WTC11 (cell line): Measurements from ENCODE around the gene ARHGEF17. TPM values are rescaled to one million over a fixed set of nuclear protein-coding genes. Genes with fewer than 3 reads are reported as not detected.

Experiments
- ATAC-seq: fragments of 200-7000 bp; cut with Tn5 transposase; 2 replicates; pipeline ENCODE4 v1.10.0; 2021; ENCODE audit warnings: mild to moderate bottlenecking, moderate library complexity
- CTCF ChIA-PET: fragments of 300-600 bp; sonication (Branson Sonifier 250); formaldehyde crosslinking; loops from one replicate; lab custom pipeline; 2021; ENCODE audit warnings: antibody characterized with exemption; lab: Charles Lee
- POLR2A ChIA-PET: fragments of 350-600 bp; sonication (Branson Sonifier 250); formaldehyde crosslinking; loops from one replicate; lab custom pipeline; 2021; ENCODE audit warnings: antibody characterized with exemption; lab: Charles Lee
- DNase-seq: peaks from one replicate; pipeline ENCODE4 v3.0.0; 2021; ENCODE audit warnings: low spot score
- H3K27ac Mint-ChIP-seq: 2 replicates; pipeline ENCODE4 v1.8.0; 2021; ENCODE audit warnings: mixed read lengths
- H3K27me3 Mint-ChIP-seq: 2 replicates; pipeline ENCODE4 v1.8.0; 2021; ENCODE audit warnings: low read depth, mild to moderate bottlenecking, moderate library complexity, mixed read lengths
- H3K36me3 Mint-ChIP-seq: 2 replicates; pipeline ENCODE4 v1.8.0; 2021; ENCODE audit warnings: mixed read lengths
- H3K4me1 Mint-ChIP-seq: 2 replicates; pipeline ENCODE4 v1.8.0; 2022; ENCODE audit warnings: mixed read lengths
- H3K4me3 Mint-ChIP-seq: 2 replicates; pipeline ENCODE4 v1.8.0; 2021; ENCODE audit warnings: mild to moderate bottlenecking, moderate library complexity, mixed read lengths
- H3K9me3 Mint-ChIP-seq: 2 replicates; pipeline ENCODE4 v1.8.0; 2021; ENCODE audit warnings: mixed read lengths
- CBFB ChIP-seq: sonication (generic); formaldehyde crosslinking; IDR thresholded peaks from 2 replicates; pipeline ENCODE4 v1.8.1; 2022; ENCODE audit warnings: mild to moderate bottlenecking, low read depth, missing genetic modification reagents
- CREM ChIP-seq: sonication (generic); formaldehyde crosslinking; IDR thresholded peaks from 2 replicates; pipeline ENCODE4 v1.8.1; 2022; ENCODE audit warnings: mild to moderate bottlenecking, missing genetic modification reagents, moderate library complexity
- E2F1 ChIP-seq: sonication (generic); formaldehyde crosslinking; IDR thresholded peaks from 2 replicates; pipeline ENCODE4 v1.8.0; 2022; ENCODE audit warnings: mild to moderate bottlenecking, missing genetic modification reagents
- ELF4 ChIP-seq: sonication (generic); formaldehyde crosslinking; IDR thresholded peaks from 2 replicates; pipeline ENCODE4 v1.8.1; 2022; ENCODE audit warnings: low read depth, mild to moderate bottlenecking, moderate library complexity, missing genetic modification reagents
- EMX1 ChIP-seq: fragments of 250-450 bp; sonication (Bioruptor Pico); IDR thresholded peaks from 2 replicates; pipeline ENCODE4 v1.8.0; 2021; ENCODE audit warnings: mild to moderate bottlenecking
- ETV6 ChIP-seq: sonication (generic); formaldehyde crosslinking; IDR thresholded peaks from 2 replicates; pipeline ENCODE4 v1.8.1; 2022; ENCODE audit warnings: mild to moderate bottlenecking, missing genetic modification reagents
- FOXP1 ChIP-seq: sonication (generic); formaldehyde crosslinking; IDR thresholded peaks from 2 replicates; pipeline ENCODE4 v1.8.0; 2022; ENCODE audit warnings: missing genetic modification reagents, mild to moderate bottlenecking, moderate library complexity, borderline replicate concordance
- GABPB1 ChIP-seq: sonication (generic); formaldehyde crosslinking; IDR thresholded peaks from 2 replicates; pipeline ENCODE4 v1.8.1; 2023; ENCODE audit warnings: mild to moderate bottlenecking, missing genetic modification reagents
- GTF2I ChIP-seq: fragments of 250-450 bp; sonication (Bioruptor Pico); conservative IDR thresholded peaks from 2 replicates; pipeline ENCODE4 v1.4.0; 2021; ENCODE audit warnings: mild to moderate bottlenecking
- JUN ChIP-seq: sonication (generic); formaldehyde crosslinking; IDR thresholded peaks from 2 replicates; pipeline ENCODE4 v1.8.0; 2023; ENCODE audit warnings: mild to moderate bottlenecking, missing genetic modification reagents
- PRRX2 ChIP-seq: fragments of 250-450 bp; sonication (Bioruptor Pico); IDR thresholded peaks from 2 replicates; pipeline ENCODE4 v1.8.0; 2021; ENCODE audit warnings: mild to moderate bottlenecking
- SOX15 ChIP-seq: fragments of 250-450 bp; sonication (Bioruptor Pico); IDR thresholded peaks from 2 replicates; pipeline ENCODE4 v1.9.0; 2021; ENCODE audit warnings: mild to moderate bottlenecking
- SP1 ChIP-seq: sonication (generic); formaldehyde crosslinking; conservative IDR thresholded peaks from 2 replicates; pipeline ENCODE4 v1.8.1; 2022; ENCODE audit warnings: missing genetic modification reagents
- ZNF317 ChIP-seq: sonication (generic); formaldehyde crosslinking; IDR thresholded peaks from 2 replicates; pipeline ENCODE4 v1.8.1; 2023; ENCODE audit warnings: low read depth, mild to moderate bottlenecking, moderate library complexity, missing genetic modification reagents, borderline replicate concordance
- total RNA-seq: library from RNA; stranded (reverse); gene quantifications from 3 replicates; pipeline ENCODE4 v1.2.3, GENCODE V29; 2021
- TF ChIP-seq, protein P1 (sequence below): sonication (generic); formaldehyde crosslinking; IDR thresholded peaks from 2 replicates; pipeline ENCODE4 v1.8.1; 2022; ENCODE audit warnings: low read depth, mild to moderate bottlenecking, moderate library complexity, missing genetic modification reagents, borderline replicate concordance
- TF ChIP-seq, protein P2 (sequence below): sonication (generic); formaldehyde crosslinking; conservative IDR thresholded peaks from 2 replicates; pipeline ENCODE4 v1.8.1; 2022; ENCODE audit warnings: mild to moderate bottlenecking, missing genetic modification reagents
- TF ChIP-seq, protein P3 (sequence below): fragments of 200-600 bp; IDR thresholded peaks from 2 replicates; pipeline ENCODE4 v1.8.0; 2022; ENCODE audit warnings: antibody characterized with exemption
- TF ChIP-seq, protein P4 (sequence below): sonication (generic); formaldehyde crosslinking; IDR thresholded peaks from 2 replicates; pipeline ENCODE4 v1.8.1; 2023; ENCODE audit warnings: mild to moderate bottlenecking, missing genetic modification reagents, moderate library complexity
- TF ChIP-seq, protein P5 (sequence below): fragments of 250-450 bp; sonication (Bioruptor Pico); IDR thresholded peaks from 2 replicates; pipeline ENCODE4 v1.9.0; 2021; ENCODE audit warnings: mild to moderate bottlenecking, borderline replicate concordance

Gene ARHGEF17
- total RNA-seq, 1 experiment from 2014 or later: 18.2 TPM

DNA sequence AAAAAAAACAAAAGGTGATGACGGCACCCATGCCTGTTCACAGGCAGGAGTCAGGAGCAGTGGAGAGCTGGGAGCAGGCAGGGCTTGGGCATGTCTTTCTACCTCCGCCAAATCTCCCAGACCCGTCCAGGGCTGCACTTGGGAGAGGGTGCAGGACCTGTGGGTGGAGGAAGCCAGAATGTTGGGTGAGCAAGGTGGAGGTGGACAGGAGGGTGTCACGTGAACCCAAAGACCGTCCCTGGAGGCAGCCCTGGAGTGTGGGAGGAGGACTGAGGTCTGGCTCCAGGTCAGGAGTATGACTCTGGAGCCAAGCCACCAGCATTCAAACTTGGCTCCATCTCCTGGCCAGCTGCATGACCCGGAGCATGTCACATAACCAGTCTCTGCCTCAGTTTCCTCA, 41.6 kb downstream of the ARHGEF17 start:
- TF ChIP-seq SOX15 (CRISPR knock-in tag) (no peak), CREM (no peak), ZNF317 (CRISPR knock-in tag) (no peak)
- TF ChIP-seq, protein P1, sequence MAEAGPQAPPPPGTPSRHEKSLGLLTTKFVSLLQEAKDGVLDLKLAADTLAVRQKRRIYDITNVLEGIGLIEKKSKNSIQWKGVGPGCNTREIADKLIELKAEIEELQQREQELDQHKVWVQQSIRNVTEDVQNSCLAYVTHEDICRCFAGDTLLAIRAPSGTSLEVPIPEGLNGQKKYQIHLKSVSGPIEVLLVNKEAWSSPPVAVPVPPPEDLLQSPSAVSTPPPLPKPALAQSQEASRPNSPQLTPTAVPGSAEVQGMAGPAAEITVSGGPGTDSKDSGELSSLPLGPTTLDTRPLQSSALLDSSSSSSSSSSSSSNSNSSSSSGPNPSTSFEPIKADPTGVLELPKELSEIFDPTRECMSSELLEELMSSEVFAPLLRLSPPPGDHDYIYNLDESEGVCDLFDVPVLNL (CRISPR knock-in tag): no peak
- ChIA-PET POLR2A (no interaction called here), CTCF (interaction anchor here (1.0 to 5.0 kb wide), 11 partner anchors 11 to 312 kb away, joined by 3 to 127 read pairs (median 21); partner anchors contain the start of gene ARHGEF17)
- H3K4me1 Mint-ChIP-seq: peaks cover 2% of the 10 kb centered on the region; the same call in 1 of the 2 replicates
- no peaks in the 10 kb centered on the region; the same call in 1 of the 2 replicates for H3K27me3 Mint-ChIP-seq
- DNase-seq: no peak
- ATAC-seq: no peak
- no peak overlapping the region for H3K4me3 Mint-ChIP-seq
- no peak overlapping the region for H3K27ac Mint-ChIP-seq
- no peaks in the 10 kb centered on the region for H3K9me3 Mint-ChIP-seq
- no peaks in the 10 kb centered on the region for H3K36me3 Mint-ChIP-seq

GRCh38 chr11:73350908-73351636, 43.0 kb downstream of the ARHGEF17 start:
- DNase-seq: peak; percentile 50
- Mint-ChIP-seq H3K4me1 (peaks cover 2% of the 10 kb centered on the region; the same call in 1 of the 2 replicates), H3K9me3 (no peaks in the 10 kb centered on the region)
- POLR2A ChIA-PET: interaction anchor here (0.5 to 1.1 kb wide), 4 partner anchors 10 to 200 kb away, joined by 3 read pairs; no protein-coding TSS in a partner anchor
- CTCF ChIA-PET: interaction anchor here (0.5 to 5.0 kb wide), 82 partner anchors 9 to 880 kb away, joined by 3 to 127 read pairs (median 5); partner anchors contain the start of genes ARHGEF17, P2RY6 and RELT
- TF ChIP-seq, protein P2, sequence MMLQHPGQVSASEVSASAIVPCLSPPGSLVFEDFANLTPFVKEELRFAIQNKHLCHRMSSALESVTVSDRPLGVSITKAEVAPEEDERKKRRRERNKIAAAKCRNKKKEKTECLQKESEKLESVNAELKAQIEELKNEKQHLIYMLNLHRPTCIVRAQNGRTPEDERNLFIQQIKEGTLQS (CRISPR knock-in tag): no peak
- TF ChIP-seq PRRX2 (CRISPR knock-in tag): no peak
- no peak for TF ChIP-seq ELF4 (CRISPR knock-in tag)
- TF ChIP-seq, protein P3, sequence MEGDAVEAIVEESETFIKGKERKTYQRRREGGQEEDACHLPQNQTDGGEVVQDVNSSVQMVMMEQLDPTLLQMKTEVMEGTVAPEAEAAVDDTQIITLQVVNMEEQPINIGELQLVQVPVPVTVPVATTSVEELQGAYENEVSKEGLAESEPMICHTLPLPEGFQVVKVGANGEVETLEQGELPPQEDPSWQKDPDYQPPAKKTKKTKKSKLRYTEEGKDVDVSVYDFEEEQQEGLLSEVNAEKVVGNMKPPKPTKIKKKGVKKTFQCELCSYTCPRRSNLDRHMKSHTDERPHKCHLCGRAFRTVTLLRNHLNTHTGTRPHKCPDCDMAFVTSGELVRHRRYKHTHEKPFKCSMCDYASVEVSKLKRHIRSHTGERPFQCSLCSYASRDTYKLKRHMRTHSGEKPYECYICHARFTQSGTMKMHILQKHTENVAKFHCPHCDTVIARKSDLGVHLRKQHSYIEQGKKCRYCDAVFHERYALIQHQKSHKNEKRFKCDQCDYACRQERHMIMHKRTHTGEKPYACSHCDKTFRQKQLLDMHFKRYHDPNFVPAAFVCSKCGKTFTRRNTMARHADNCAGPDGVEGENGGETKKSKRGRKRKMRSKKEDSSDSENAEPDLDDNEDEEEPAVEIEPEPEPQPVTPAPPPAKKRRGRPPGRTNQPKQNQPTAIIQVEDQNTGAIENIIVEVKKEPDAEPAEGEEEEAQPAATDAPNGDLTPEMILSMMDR: peak; percentile 96
- TF ChIP-seq, all 79 proteins: peak for 1
- peak; percentile 40 for ATAC-seq
- Mint-ChIP-seq H3K27ac (no peak overlapping the region), H3K36me3 (no peaks in the 10 kb centered on the region), H3K27me3 (no peaks in the 10 kb centered on the region), H3K4me3 (no peak overlapping the region)

- no peak for DNase-seq
- Mint-ChIP-seq H3K4me3 (no peak overlapping the region), H3K36me3 (no peaks in the 10 kb centered on the region), H3K9me3 (no peaks in the 10 kb centered on the region), H3K4me1 (no peaks in the 10 kb centered on the region), H3K27me3 (no peaks in the 10 kb centered on the region), H3K27ac (no peak overlapping the region)
- ATAC-seq: no peak
- ChIA-PET POLR2A (no interaction called here), CTCF (interaction anchor here (1.8 kb wide), 1 partner anchor 47 kb away, joined by 6 read pairs; no protein-coding TSS in a partner anchor)
- TF ChIP-seq ETV6 (no peak), SP1 (no peak), GABPB1 (no peak), JUN (CRISPR knock-in tag) (no peak), E2F1 (no peak), SOX15 (CRISPR knock-in tag) (no peak), CREM (no peak), FOXP1 (CRISPR knock-in tag) (no peak), CBFB (CRISPR knock-in tag) (no peak), EMX1 (CRISPR knock-in tag) (no peak), GTF2I (CRISPR knock-in tag) (no peak)
- TF ChIP-seq, protein P1 (CRISPR knock-in tag): no peak
- TF ChIP-seq, protein P4, sequence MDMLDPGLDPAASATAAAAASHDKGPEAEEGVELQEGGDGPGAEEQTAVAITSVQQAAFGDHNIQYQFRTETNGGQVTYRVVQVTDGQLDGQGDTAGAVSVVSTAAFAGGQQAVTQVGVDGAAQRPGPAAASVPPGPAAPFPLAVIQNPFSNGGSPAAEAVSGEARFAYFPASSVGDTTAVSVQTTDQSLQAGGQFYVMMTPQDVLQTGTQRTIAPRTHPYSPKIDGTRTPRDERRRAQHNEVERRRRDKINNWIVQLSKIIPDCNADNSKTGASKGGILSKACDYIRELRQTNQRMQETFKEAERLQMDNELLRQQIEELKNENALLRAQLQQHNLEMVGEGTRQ (CRISPR knock-in tag): no peak
- TF ChIP-seq, protein P5, sequence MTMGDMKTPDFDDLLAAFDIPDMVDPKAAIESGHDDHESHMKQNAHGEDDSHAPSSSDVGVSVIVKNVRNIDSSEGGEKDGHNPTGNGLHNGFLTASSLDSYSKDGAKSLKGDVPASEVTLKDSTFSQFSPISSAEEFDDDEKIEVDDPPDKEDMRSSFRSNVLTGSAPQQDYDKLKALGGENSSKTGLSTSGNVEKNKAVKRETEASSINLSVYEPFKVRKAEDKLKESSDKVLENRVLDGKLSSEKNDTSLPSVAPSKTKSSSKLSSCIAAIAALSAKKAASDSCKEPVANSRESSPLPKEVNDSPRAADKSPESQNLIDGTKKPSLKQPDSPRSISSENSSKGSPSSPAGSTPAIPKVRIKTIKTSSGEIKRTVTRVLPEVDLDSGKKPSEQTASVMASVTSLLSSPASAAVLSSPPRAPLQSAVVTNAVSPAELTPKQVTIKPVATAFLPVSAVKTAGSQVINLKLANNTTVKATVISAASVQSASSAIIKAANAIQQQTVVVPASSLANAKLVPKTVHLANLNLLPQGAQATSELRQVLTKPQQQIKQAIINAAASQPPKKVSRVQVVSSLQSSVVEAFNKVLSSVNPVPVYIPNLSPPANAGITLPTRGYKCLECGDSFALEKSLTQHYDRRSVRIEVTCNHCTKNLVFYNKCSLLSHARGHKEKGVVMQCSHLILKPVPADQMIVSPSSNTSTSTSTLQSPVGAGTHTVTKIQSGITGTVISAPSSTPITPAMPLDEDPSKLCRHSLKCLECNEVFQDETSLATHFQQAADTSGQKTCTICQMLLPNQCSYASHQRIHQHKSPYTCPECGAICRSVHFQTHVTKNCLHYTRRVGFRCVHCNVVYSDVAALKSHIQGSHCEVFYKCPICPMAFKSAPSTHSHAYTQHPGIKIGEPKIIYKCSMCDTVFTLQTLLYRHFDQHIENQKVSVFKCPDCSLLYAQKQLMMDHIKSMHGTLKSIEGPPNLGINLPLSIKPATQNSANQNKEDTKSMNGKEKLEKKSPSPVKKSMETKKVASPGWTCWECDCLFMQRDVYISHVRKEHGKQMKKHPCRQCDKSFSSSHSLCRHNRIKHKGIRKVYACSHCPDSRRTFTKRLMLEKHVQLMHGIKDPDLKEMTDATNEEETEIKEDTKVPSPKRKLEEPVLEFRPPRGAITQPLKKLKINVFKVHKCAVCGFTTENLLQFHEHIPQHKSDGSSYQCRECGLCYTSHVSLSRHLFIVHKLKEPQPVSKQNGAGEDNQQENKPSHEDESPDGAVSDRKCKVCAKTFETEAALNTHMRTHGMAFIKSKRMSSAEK (CRISPR knock-in tag): no peak
Observed at GRCh38 chr11:73353422-73353821, 45.3 kb downstream of the ARHGEF17 start.
